Measurements from ENCODE around the gene SIRT5.

SIRT5 gene

GRCh38 chr6:13574571-13575376, at the start of gene SIRT5:
Gene SIRT5 (plus strand): TSS chr6:13574601. CDS start chr6:13584111, 9,510 bp downstream.
- DNase-seq (ENCODE audit: low spot score), result peak; percentile 85

DNA sequence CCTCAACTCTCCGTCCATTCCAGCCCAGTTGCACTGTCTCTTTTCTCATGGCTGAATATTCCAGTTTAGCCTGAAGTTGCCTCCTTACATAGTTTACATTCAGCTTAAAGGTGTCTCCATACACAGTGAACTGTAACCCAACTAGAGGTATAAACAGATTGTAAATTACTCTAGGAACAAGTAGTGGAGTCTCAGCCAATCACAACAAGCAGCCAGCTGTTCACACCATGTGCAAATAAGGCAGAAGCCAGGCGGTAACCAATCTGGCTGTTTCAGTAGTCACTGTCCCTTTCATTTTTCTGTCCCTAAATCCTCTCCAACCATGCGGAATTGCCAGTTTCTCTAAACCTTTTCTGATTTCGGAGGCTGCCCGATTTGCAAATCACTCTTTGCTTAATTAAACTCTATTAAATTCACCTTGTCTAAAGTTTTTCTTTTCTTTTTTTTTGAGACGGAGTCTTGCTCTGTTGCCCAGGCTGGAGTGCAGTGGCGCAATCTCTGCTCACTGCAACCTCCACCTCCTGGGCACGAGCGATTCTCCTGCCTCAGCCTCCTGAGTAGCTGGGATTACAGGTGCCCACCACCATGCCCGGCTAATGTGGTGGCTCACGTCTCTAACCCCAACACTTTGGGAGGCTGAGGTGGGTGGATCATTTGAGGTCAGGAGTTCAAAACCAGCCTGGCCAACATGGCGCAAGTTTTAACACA, 49.4 kb upstream of the SIRT5 start:
- no peak for DNase-seq (ENCODE audit: low spot score)

DNA sequence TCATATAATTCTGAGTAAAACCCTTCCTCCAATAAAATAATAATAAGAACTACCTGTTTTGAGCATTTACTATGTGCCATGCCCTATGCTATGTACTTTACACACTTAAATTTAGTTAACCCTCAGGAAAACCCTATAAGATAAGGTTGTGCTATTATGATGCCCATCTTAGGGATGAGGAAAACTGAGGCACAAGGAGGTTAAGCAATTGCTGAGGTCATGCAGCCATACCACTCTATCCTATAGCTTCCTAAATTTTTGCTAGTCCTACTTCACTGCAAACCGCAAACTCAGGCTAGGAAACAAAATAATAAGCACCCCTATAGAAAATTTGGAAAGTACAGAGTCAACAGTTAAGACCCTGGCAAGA, 48.1 kb upstream of the SIRT5 start:
- no peak for DNase-seq (ENCODE audit: low spot score)

DNA sequence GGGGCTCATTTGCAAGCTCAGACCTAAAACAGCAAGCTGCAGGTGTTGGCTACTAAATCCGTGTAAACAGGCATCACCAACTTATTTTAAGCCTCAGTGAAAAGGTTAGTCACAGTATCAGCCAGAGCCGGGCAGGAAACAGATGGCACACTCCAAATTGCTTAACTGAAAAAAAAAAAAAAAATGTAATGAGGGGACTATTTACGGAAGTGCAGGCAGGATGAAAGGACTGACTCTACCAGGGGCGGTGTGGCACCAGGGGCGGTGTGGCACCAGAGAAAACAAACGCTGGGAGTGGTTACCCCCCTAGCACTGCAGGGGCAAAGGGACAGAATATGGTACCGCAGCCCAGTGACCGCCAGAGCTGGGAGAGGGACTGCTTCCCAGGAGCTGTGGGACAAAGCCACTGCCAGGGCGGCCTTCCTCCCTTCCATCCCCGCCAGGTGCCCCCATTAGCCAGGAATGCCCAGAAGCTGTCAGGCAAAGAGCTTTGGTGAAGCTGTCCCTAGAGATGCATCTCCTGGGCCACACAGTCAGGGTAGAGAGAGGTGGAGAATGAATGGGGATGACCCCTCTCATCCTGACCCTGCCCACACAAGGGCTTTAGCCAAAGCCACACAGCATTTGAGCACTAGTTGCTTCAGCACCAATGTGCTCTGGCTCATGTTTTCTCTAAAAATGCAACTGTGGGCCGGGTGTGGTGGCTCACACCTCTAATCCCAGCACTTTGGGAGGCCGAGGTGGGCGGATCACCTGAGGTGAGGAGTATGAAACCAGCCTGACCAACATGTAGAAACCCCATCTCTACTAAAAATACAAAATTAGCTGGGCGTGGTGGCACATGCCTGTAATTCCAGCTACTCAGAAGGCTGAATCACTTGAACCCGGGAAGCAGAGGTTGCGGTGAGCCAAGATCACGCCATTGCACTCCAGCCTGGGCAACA, 47.4 kb upstream of the SIRT5 start:
- DNase-seq (ENCODE audit: low spot score), result no peak

- DNase-seq (ENCODE audit: low spot score), result no peak
Measured at GRCh38 chr6:13527671-13528056, 46.7 kb upstream of the SIRT5 start.

DNA sequence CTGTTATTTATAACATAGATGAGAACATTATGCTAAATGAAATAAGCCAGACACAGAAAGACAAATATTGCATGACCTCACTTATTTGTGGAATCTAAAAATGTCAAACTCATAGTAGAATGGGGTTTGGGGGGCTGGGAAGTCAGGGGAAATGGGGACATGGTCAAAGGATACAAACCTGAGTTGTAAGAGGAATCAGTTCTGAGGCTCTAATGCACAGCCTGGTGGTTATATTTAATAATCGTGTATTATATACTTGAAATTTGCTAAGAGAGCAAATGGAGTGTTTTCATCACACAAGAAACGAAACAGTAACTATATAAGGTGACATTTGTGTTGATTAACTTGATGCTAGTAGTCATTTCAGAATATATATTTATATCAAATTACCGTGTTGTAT, 46.2 kb upstream of the SIRT5 start:
- DNase-seq (ENCODE audit: low spot score), result no peak

DNA sequence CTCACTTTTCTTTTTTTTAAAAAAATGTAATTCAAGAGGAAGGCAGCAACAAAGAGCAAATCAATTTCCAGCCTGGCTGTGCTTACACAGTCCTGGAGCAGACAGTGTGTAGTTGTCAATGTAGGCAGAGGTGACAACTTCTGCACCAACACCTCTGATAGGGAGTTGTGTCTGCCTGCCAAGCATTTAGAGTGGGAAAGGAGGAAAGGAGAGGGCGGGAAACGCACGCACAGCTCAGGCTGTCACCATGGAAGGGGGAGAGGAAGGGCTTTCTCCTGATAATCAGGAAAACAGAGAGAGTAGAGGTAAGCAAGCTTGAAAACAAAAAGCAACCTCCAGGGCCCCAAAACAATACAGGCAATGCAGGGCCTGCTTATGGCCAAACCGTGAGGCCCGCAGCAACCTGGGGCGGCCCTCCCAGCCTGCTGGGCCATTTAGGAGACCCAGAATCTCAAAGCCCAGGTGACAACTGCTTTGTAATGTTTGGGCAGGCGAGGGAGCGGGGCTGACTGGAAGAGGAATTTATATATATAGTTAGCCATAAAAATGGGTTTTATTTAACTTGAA, 45.5 kb upstream of the SIRT5 start:
- DNase-seq (ENCODE audit: low spot score), result no peak

DNA sequence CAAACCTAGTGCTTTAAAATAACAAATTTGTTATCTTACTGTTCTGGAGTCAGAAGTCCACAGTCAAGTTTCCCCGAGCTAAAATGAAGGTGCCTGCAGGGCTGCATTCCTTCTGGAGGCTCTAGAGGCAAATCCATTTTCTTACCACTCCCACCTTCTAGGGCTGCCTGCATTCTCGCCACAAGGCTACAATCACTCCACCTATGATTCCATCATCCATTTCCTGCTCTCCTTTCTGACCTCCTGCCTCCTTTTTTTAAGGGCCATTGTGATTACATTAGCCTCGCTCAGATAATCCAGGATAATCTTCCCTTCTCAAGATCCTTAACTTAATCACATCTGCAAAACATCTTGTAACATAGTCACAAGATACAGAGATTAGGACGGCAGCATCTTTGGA, 42.4 kb upstream of the SIRT5 start:
- no peak for DNase-seq (ENCODE audit: low spot score)

- no peak for DNase-seq (ENCODE audit: low spot score)
Measured at GRCh38 chr6:13534536-13534935, 39.9 kb upstream of the SIRT5 start.

DNA sequence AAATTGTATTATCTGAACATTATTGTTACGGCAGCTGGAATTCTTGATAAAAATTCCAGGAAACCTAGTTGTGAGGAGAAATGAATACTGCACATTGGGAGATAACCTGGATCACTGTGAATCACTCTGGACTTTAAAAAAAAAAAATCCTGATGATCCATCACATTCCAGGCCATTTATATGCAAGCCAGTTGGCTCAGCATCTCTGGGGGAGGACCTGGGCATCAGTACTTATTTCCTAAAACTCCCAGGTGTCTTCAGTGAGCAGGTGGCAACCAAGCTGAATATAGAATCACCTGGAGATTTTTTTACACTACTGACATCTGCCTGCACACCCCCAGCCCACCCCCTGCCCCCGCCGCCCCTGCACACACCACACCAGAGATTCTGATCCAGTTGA, 39.1 kb upstream of the SIRT5 start:
- DNase-seq (ENCODE audit: low spot score), result no peak

DNA sequence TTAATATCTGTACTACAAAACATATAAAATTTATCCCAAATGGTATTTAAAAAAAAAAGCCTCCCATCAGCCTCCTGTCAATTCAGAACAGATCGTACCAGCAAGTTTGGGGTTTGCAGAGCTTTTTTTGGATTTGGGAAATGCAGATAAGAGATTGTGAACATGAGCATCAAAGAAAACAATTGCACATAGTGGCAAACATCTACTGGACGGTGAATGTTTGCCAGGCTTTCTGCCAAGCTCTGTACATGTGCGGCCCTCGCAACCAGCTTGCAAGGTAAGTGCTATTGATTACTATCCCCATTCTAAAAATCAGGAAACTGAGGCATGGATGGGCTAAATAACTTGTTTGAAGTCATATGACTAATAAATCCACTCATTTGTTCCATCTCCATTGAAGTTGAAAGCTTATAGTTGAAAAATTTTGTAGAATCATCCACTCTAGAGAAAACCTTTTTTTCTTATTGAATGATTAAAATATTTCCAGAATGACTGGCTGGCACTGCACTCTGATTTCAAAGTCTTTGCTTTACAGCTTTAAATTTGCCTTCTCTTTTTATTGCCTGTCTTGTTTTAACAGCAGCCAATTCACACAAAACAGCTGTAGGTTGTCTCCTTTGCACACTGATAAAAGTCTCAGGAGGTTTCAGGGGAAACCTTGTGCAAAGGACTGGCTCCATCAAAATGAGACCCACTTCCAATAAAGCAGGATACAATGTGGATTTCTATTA, 37.4 kb upstream of the SIRT5 start:
- no peak for DNase-seq (ENCODE audit: low spot score)

DNA sequence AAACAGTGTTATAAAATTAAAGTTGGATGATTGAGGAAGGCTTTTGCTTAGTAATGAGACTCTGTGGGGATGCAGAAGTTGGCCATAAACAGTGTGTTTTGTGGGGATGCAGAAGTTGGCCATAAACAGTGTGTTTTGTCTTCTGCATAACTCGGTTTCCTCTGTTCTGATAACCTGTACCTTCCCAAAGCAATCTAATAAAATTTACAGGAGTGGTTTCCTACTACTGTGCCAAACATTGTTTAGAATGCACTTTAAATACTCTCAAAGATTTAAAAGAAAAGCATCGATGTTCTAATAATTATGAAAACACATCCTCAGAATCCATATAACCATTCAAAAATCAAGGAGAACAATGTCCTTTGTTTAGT, 36.9 kb upstream of the SIRT5 start:
- DNase-seq (ENCODE audit: low spot score), result no peak

- peak; percentile 45 for DNase-seq (ENCODE audit: low spot score)
Measured at GRCh38 chr6:13538084-13538483, 36.3 kb upstream of the SIRT5 start.

- no peak for DNase-seq (ENCODE audit: low spot score)
Measured at GRCh38 chr6:13538600-13538999, 35.8 kb upstream of the SIRT5 start.

DNA sequence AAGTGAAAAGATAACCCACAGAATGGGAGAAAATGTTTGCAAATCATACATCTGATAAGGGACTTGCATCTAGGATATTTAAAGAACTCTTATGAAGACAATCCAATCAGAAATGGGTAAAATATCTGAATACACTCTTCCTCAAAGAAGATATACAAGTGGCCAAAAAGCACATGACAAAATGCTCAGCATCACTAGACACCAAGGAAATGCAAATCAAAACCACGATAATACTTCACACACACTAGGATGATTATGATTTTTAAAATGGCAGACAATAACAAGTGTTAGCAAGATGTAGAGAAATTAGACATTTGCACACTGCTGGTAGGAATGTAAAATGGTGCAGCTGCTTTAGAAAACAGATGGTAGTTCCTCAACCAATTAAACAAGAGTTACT, 34.8 kb upstream of the SIRT5 start:
- DNase-seq (ENCODE audit: low spot score), result no peak

DNA sequence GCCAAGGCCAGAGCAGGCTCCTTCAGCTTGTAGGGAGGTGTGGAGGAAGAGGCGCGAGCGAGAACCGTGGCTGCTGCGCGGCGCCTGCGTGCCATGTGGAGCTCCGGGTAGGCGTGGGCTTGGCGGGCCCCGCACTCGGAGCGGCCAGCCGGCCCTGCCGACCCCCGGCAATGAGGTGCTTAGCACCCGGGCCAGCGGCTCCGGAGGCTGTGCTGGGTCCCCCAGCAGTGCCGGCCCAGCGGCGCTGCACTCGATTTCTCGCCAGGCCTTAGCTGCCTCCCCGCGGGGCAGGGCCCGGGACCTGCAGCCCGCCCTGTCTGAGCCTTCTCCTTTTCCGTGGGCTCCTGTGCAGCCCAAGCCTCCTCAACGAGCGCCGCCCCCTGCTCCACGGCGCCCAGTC, 32.9 kb upstream of the SIRT5 start:
- DNase-seq (ENCODE audit: low spot score), result no peak

GRCh38 chr6:13544454-13545186, 29.8 kb upstream of the SIRT5 start:
- no peak for DNase-seq (ENCODE audit: low spot score)

DNA sequence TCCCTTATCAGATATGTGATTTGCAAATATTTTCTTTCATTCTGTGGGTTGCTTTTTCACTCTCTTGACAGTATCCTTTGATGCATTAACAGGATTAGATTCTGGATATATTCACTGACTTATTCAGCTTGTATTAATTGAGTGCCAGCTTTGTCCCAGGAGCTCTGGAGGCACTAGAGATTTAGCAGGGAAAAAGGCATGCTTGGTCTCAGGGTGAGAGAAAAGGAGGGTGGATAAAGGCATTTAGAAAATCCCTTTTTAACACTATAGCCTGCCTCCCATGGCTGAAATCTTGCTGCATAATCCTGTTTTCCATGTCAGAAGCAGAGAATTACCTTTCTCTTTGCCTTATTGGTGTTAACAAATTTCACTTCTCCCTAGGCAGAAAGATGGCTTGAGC, 28.5 kb upstream of the SIRT5 start:
- no peak for DNase-seq (ENCODE audit: low spot score)

DNA sequence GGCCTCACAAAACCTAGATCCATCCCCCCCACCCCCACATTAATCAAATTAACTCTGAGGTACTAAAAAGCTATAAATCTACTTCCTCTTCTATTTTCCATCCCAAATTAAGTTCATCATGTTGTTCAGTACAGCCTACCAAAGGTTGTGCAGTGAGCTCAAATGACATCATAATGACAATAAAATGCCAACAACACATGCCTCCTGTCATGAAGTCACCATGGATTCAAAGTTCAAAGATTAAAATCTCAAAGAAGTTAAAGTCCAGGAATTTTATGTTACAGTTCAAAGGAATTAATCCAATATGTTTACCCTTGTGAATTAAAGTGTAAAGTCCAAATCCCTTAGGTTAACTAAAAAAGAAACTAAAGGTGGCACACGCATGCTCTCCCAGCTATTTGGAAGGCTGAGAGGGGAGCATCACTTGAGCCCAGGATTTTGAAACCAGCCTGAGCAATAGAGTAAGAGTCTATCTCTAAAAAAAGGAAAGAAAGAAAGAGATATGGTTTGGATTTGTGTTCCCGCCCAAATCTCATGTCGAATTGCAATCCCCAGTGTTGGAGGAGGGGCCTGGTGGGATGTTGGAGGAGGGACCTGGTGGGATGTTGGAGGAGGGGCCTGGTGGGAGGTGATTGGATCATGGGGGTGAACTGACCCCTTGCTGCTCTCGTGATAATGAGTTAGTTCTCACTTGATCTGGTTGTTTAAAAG, 25.7 kb upstream of the SIRT5 start:
- DNase-seq (ENCODE audit: low spot score), result no peak

DNA sequence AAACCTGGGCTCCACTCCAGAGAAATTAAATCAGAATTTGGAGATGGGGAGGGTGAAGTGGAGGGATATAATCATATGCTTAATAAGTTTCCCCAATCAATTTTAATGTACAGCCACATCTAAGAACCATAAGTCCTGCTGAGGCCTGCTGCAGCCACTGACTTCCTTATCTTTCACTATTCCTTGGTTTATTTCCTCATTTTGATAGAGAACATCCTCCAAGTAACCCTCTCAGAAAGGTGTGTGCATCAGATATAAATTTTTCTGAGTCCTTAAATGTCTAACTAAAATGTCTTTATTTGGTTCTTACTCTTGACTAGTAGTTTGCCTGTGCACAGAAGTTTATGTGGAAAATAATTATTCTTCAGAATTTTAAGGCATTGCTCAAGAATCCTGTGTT, 23.7 kb upstream of the SIRT5 start:
- DNase-seq (ENCODE audit: low spot score), result no peak
